Measurements from ENCODE around the gene MYH15. TPM values are rescaled to one million over a fixed set of nuclear protein-coding genes. Genes with fewer than 3 reads are reported as not detected.

The MYH15 gene
- polyA plus RNA-seq, 1 donor from 2014 or later, result 0.71 TPM

GRCh38 chr3:108528459-108529252, 18.3 kb upstream of the MYH15 start:
- H4K20me1 ChIP-seq (ENCODE audit: insufficient read depth), result no peaks in the 10 kb centered on the region
- no peaks in the 10 kb centered on the region for H3K36me3 ChIP-seq (ENCODE audit: insufficient read depth, low read length)
- H3K9me3 ChIP-seq (ENCODE audit: low read length), result no peaks in the 10 kb centered on the region
- no peaks in the 10 kb centered on the region for H3F3A ChIP-seq (ENCODE audit: insufficient read depth, low read length, poor library complexity, severe bottlenecking)
- no peak overlapping the region for H3K27ac ChIP-seq (ENCODE audit: low read length)
- H3K4me3 ChIP-seq (ENCODE audit: low read length), result no peak overlapping the region
- no peaks in the 10 kb centered on the region for H3K79me2 ChIP-seq (replicated peaks; ENCODE audit: insufficient read depth, low read length)
- no peak overlapping the region for H3K4me2 ChIP-seq (ENCODE audit: low read length)
- H2AFZ ChIP-seq (ENCODE audit: low read depth, low read length), result no peak overlapping the region
- no peak overlapping the region for H3K9ac ChIP-seq (ENCODE audit: low read length)
- no peaks in the 10 kb centered on the region for H3K9me2 ChIP-seq (ENCODE audit: insufficient read depth, low read length)
- TF ChIP-seq POLR2AphosphoS5 (IDR thresholded peaks at IDR 0.05) (no peak), RAD21 (conservative IDR thresholded peaks at IDR 0.05) (no peak), TAF1 (IDR thresholded peaks at IDR 0.05; ENCODE audit: low read depth) (no peak), REST (IDR thresholded peaks at IDR 0.05; ENCODE audit: borderline replicate concordance) (no peak), MXI1 (conservative IDR thresholded peaks at IDR 0.05; ENCODE audit: poor library complexity, severe bottlenecking) (no peak), SMC3 (conservative IDR thresholded peaks at IDR 0.05; ENCODE audit: poor library complexity) (no peak)
- H3K27me3 ChIP-seq (ENCODE audit: insufficient read depth, low read depth, low read length), result no peaks in the 10 kb centered on the region

GRCh38 chr3:108527817-108528216, 17.4 kb upstream of the MYH15 start:
- Histone ChIP-seq H3K9ac (ENCODE audit: low read length) (no peak overlapping the region), H3K27me3 (ENCODE audit: insufficient read depth, low read depth, low read length) (no peaks in the 10 kb centered on the region), H3K4me3 (ENCODE audit: low read length) (no peak overlapping the region), H3K27ac (ENCODE audit: low read length) (no peak overlapping the region), H3K9me3 (ENCODE audit: low read length) (no peaks in the 10 kb centered on the region), H3F3A (ENCODE audit: insufficient read depth, low read length, poor library complexity, severe bottlenecking) (no peaks in the 10 kb centered on the region), H3K9me2 (ENCODE audit: insufficient read depth, low read length) (no peaks in the 10 kb centered on the region), H3K79me2 (replicated peaks; ENCODE audit: insufficient read depth, low read length) (no peaks in the 10 kb centered on the region), H4K20me1 (ENCODE audit: insufficient read depth) (no peaks in the 10 kb centered on the region), H3K4me2 (ENCODE audit: low read length) (no peak overlapping the region), H3K36me3 (ENCODE audit: insufficient read depth, low read length) (no peaks in the 10 kb centered on the region), H2AFZ (ENCODE audit: low read depth, low read length) (no peak overlapping the region)
- TF ChIP-seq SMC3 (conservative IDR thresholded peaks at IDR 0.05; ENCODE audit: poor library complexity), result no peak
- TF ChIP-seq EP300 (conservative IDR thresholded peaks at IDR 0.05; ENCODE audit: poor library complexity, severe bottlenecking), result no peak
- TF ChIP-seq RAD21 (conservative IDR thresholded peaks at IDR 0.05), result no peak
- no peak for TF ChIP-seq CTCF (IDR thresholded peaks at IDR 0.05; ENCODE audit: poor library complexity, severe bottlenecking)
- no peak for TF ChIP-seq MXI1 (conservative IDR thresholded peaks at IDR 0.05; ENCODE audit: poor library complexity, severe bottlenecking)
- TF ChIP-seq REST (IDR thresholded peaks at IDR 0.05; ENCODE audit: borderline replicate concordance), result no peak
- no peak for TF ChIP-seq POLR2AphosphoS5 (IDR thresholded peaks at IDR 0.05)
- no peak for TF ChIP-seq TAF1 (IDR thresholded peaks at IDR 0.05; ENCODE audit: low read depth)
- TF ChIP-seq EZH2 (IDR thresholded peaks at IDR 0.05; ENCODE audit: borderline replicate concordance, insufficient read depth, low read length, poor library complexity, severe bottlenecking), result no peak
